Fibroblast of peridontal ligament (primary cell): Measurements from ENCODE around the gene DLX6.
A peak's percentile ranks its signal among the peaks of the same experiment; 100 is the strongest.

ENCODE experiments used
- DNase-seq: peaks from one replicate; pipeline ENCODE4 v3.0.0-alpha.2; 2010; ENCODE audit errors: extremely low read depth

DLX6 gene

GRCh38 chr7:97005183-97006054, at the start of gene DLX6:
TSS of gene DLX6 (plus strand) at chr7:97005553. CDS start at chr7:97005978, 425 bp downstream.
- DNase-seq, result peak; percentile 92

DNA sequence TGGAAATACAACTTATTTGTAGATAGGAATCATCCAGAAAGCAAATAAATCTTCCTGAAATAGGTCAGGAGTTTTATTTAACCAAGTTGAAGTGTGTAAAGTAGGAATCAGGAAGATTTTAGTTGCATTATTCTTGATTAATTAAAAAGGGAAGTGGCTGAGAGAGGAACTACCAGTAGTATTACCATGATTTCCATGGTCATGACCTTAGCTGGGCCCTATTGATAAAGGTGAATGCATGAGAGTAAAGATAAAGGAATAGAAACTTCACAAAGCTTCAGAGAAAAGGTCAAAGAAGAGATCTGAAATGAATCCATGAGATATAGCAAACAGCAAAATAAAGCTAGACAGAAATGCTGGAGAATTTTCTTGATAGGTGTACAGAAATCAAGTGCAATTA, 46.2 kb upstream of the DLX6 start:
- DNase-seq, result no peak

- no peak for DNase-seq
Observed at GRCh38 chr7:96962221-96962885, 43.0 kb upstream of the DLX6 start.

DNA sequence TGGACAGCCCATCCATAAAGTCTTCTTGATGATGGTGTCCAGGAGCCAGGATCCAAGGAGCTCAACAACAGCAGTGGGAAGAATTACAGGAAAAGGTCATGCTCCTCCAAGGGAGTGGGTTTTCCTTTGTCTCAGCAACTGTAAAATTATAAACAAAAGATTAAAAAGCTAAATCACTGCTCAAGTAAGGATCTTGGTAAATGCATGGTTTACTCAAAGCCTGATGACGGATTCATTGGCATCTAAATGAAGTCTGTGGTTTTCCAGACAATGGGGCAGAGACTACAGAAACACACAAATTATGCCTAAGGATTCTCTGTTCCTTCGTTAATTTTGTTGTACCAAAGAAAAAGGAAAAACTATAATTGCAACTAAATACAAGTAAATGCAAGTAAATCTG, 36.4 kb upstream of the DLX6 start:
- DNase-seq, result peak; percentile 80

DNA sequence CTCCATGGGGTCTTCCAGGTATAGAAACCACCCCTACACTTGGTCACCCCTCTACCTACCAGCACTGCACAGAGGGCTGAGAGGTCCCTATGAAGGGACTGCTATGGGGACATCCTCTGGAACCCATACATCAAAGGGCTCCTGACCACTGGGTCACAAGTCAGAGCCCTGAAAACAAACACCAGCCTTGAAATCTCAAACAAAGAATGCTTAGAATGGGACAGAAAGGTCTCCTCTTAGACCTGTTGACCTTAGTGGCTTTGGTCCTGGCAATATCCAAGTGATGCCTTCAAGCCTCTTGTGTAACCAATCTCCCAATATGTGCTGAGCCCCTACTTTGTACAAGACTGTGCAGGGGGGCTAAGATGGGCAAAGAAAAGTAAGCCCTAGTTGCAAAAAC, 34.6 kb upstream of the DLX6 start:
- DNase-seq, result no peak

DNA sequence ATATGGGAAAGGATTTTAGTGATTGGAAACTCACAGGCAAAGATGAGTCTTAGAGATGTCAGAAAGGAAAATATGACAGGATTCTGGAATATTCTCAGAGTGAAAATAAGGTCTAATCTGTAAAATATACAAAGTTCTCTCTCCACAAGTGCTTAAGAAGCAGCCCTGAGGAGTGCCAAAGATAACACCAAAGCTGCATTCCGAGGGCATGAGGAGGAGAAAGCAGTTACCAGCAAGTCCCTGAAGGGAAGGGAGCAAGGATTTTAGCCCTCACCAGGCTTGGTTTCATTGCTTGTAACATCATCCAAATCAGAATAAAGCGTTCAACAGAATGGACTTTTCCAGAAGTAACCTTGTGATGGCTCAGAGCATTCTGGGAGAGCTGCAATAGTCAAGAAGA, 31.4 kb upstream of the DLX6 start:
- DNase-seq, result peak; percentile 97

DNA sequence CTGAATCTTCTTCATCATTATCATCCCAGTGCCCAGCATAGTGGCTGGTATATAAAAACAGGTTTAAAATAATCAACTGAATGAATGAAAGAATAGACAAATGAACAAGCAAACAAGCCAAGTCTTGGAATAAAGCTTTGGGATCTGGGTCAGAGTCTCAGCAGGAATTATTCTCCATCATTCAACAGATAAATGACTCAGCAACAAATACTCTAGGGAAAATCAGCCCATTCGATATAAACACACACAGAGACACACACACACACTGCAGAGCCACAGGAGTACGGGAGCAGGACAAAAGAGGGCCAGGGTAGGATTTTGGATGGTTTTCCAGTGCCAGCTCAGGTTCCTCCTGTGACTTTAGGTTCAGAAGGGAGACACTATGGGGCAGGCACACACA, 29.2 kb upstream of the DLX6 start:
- peak; percentile 19 for DNase-seq

DNA sequence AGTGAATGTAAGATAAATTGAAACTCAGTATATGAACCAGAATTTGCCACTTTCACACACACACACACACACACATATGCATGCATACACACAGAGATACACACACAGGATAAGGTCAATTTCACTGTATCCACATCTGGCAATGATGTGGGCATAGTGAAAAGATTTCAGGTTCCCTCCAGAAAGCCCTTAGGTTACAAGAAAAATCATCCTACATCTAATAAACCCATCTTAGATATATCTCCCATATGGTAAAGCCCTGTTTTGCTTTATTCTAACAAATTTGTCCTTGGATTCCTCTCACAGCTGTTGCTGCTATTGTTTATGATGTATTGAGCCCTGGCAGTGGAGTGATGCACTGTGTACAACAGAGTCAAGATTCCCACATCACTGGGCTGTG, 27.9 kb upstream of the DLX6 start:
- no peak for DNase-seq

DNA sequence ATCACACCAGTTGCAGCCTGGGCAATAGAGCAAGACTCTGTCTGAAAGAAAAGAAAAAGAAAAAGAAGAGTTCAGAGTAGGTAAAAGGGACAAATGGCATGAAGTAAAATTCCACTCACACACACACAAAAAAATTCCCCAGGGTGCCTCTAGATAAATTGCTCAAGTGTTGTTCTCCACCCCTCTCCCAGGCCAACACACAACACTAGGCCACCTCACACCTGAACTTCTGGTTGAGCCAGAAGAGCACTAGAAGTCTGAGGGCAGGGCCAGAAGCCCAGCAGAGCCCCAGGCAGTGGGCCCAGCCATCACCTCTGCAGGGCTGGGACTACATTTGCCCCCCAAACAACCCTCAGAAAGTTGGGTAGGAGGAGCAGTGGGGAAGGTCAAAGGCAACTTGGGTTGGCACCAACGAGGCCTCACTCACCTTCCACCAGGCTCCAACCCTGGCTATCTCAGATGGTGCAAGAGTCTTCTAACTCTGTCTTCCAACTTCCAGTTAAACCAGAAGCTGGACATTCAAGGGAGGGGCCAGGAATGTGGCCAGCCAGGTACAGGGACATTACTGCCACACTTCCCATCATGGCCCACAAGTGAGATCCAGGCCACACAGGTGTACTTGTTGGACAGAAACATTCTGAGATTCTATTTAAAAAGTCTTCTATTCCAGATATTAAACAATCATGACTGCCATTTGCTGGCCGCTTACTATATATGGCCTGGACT, 25.6 kb upstream of the DLX6 start:
- no peak for DNase-seq

DNA sequence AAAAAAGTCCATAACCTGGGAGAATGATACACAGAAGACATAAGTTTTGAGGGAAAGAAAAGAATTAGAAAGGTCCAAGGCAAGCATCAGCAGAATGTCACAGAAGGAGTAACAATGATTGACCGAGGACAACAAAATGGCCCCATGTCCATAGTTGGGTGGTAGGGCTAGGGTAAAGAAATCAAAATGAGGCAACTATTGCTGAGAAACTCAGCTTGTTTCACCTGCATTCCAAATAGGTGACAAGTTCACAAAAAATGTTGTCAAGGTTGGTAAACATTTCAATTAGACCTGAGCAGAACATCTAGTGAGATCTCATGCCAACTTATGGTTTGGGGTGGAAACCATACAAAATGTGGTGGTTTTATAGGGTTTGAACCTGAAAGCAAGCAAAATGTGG, 22.8 kb upstream of the DLX6 start:
- DNase-seq, result no peak

DNA sequence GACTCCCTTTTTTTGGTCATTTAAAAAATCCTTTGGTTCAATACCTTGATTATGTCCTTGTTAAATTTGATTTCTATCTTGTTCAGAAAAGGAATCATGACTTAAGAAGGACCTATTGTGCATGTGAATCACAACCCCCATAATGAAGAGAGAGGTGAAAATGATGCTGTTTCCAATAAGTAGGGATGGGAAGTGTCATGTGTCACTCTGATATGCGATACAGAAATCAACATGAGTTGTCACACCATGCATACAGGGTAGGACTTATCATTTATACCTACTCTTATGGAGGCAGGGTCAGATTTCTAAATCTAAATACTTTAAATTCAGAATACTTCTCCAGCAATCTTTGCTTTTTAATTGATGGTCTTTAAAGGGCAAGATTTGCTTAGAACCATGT, 19.4 kb upstream of the DLX6 start:
- DNase-seq, result no peak

GRCh38 chr7:96986901-96987300, 18.5 kb upstream of the DLX6 start:
- no peak for DNase-seq

- DNase-seq, result no peak
Observed at GRCh38 chr7:96987719-96988118, 17.6 kb upstream of the DLX6 start.

DNA sequence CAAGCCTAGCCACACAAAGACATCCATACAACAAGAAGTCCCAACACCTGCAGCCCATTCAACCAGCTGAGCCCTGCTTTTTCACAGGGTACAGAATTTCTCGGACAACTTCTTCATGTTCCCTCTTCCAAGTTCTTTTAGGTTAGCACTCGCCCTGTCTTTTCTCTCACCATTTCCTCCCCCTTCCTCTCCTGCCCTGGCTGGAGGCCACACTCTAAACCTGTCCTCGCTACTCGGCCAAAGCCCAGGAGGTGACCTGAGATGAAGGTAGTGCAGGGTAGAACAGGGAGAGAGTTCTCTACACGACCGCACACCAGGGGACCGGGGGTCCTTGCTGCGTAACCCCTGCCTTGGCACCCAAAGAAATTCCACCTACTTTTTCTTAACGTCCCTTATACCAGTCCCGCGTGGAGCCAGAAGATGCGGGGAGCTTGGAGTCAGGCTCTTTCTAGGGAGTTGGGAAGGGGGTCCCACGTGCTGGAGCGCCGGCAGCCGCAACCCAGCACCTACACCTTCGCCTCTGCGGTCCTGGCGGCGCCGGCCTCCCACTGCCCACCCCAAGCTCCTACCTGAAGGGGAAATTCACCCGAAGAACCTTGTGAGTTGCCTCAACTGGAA, 16.0 kb upstream of the DLX6 start:
- DNase-seq, result no peak

GRCh38 chr7:96989859-96990317, 15.5 kb upstream of the DLX6 start:
- no peak for DNase-seq

DNA sequence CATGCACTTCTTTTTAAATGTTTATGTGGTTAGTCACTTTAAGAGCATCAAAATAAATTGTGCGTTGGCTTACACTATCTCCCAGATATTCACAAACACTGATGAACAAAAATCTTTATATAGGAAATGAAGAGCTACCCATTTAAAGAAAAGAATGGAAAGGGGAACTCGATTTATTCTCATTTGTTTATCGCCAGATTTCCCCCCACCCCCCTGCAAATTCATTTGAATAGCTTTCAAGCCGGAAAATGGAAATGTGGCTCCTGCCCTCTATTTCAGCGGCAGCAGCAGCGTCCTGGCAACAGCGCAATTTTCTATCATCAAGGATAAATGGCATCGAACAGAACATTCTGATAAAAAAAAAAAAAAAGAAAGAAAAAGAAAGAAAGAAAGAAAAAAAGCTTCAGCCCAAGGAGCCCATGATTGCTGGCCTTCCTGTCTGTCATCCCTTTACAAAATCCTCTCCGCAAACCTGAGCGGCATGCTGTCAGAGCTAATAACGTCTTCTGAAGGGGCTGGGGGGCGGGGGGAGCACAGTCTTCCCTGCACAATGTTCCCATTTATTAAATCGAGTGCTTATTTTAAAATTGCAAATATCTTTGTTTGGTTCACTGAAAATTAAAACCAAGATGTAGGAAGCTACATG, 13.7 kb upstream of the DLX6 start:
- DNase-seq, result no peak

- no peak for DNase-seq
Observed at GRCh38 chr7:96992192-96993005, 13.0 kb upstream of the DLX6 start.

GRCh38 chr7:96993094-96993865, 12.1 kb upstream of the DLX6 start:
- DNase-seq, result no peak

GRCh38 chr7:96993980-96994379, 11.4 kb upstream of the DLX6 start:
- DNase-seq, result no peak
